GM12873 (cell line): ENCODE data around the gene MAST4.

Source experiments
- TF ChIP-seq, protein P1 (sequence below): IDR thresholded peaks from 2 replicates; pipeline ENCODE4 v1.5.1; 2012; ENCODE audit warnings: low read depth, mild to moderate bottlenecking, moderate library complexity, low read length, control low read depth; ENCODE audit not compliant: insufficient read depth; ENCODE audit errors: missing control alignments

The MAST4 gene

DNA sequence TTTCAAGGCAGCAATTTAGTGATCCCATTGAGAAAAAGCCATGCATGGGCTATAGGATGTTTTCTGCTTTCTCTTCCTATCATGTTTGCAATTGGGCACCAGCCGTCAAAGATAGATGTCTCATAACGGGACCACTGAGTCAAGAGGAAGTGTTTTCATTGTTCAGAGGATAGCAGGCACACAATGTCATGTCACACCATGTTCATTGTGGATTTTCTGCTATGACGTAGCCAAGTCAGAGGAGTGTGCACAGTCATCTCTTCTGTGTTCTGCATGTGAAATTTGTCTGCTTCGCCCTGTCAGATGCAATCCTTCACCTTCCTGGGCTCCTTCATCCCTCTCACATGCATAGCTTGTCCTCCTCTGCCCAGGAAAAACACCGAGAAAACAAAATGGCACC is 494.4 kb downstream of the MAST4 start:
- TF ChIP-seq, protein P1, sequence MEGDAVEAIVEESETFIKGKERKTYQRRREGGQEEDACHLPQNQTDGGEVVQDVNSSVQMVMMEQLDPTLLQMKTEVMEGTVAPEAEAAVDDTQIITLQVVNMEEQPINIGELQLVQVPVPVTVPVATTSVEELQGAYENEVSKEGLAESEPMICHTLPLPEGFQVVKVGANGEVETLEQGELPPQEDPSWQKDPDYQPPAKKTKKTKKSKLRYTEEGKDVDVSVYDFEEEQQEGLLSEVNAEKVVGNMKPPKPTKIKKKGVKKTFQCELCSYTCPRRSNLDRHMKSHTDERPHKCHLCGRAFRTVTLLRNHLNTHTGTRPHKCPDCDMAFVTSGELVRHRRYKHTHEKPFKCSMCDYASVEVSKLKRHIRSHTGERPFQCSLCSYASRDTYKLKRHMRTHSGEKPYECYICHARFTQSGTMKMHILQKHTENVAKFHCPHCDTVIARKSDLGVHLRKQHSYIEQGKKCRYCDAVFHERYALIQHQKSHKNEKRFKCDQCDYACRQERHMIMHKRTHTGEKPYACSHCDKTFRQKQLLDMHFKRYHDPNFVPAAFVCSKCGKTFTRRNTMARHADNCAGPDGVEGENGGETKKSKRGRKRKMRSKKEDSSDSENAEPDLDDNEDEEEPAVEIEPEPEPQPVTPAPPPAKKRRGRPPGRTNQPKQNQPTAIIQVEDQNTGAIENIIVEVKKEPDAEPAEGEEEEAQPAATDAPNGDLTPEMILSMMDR: no peak

DNA sequence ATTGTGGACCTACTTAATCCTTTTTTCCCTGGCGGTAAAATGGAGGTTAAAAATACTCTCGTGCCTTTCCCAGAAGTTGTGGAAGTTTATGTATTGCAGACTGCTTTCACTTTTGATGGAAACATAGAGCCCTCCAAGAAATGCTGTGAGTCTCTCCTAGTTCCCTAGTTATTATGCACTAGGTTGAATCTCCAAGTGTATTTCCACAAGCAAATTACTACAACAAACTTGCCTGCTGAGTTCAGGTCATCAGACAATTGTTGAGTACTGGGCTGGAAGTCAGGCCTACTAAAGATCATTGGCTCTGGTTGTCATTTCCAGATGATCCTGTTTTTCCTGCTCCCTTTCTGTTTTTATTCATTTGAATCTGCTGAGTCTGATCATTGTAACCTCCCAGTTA is 496.3 kb downstream of the MAST4 start:
- TF ChIP-seq, protein P1: no peak

DNA sequence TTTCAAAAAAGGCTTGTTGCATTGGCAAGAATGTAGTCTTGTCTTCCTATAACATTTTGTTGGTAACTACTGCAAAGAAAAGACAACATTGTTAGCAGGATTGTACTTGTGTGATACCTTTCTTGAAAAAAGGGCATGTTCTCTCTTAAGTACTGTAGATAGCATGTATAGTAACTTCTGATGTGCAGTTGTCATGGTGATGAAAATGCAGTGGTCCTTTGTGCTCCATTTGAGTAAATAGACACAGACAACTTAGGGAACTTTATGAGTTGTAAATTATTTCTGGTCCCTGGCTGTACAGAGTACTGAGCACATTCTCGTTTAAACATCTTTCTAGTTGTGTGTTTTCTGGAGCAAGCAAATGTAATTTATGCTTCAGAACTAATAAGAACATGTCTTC is 497.1 kb downstream of the MAST4 start:
- TF ChIP-seq, protein P1: no peak

DNA sequence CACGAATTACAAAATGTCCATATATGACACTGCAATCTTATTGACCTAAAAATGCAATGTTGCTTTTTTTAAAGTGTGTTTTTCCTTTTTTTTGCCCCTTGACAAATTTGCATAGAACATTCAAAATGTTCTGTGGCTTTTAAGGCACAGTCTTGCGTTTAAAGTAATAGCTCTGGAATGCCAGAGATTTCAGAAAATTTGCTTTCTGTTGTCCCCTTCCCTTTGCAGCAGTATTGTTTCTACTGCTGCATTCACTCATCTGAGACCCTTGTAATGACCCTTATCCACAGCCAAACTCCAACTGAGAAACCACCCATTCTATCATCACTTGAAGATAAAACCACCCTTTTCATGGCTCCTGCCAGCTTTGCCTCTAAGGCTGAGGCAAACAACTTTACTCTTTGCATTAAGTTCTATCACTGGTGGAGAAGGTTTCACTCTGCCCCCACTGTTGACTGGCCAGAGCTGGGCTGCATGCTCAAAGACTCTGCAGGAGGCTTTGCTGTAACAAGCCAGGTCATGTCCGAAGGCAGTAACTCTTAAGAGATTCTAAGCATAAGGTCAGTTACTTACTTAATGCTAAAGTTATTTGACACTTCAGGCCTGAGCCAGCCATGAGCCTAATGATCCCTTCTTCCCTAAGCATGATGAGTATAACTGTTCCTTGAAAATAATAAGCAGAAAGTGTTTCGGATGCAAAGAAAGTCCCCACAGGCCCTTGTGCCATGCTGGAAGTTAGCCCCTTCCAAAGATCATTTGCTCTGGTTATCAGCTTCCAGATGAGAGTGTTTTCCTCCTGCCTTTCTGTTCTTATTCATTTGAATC is 498.5 kb downstream of the MAST4 start:
- TF ChIP-seq, protein P1: no peak

DNA sequence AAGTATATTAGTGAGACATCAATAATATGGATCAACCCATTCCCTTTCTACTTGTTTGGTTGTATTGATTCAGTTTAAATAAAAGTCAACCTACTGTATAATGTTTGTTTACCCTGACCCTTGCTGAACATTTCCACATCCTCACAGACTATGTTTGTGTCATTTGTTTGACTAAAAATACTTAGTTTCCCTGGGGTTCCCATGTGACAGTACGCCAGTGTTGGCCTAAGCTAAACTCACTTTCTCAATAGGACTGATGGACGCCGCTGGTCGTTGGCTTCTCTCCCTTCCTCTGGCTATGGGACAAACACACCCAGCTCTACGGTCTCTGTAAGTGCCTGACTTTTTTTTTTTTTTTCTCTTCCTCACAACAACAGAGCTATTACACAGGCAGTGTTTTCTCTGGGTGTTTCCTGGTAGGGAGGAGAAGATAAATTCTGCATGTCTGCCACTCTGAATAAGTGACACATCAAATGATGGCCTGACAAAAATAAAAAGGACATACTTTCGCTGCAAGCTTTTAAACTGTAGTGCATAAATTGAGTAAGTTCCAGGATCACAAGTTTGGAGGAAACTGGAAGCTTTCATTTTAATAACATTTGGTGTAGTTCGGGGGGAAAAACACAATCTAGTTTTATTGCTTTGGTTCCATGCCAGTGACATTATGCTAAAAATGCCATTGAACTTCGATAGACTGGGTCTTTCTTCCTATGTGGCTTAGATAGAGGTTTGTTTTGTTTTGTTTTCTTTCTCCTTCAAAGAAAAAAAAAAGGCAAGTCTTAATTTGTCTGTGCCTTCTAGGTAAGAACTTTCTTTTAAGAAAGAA is 499.4 kb downstream of the MAST4 start:
- TF ChIP-seq, protein P1: no peak

DNA sequence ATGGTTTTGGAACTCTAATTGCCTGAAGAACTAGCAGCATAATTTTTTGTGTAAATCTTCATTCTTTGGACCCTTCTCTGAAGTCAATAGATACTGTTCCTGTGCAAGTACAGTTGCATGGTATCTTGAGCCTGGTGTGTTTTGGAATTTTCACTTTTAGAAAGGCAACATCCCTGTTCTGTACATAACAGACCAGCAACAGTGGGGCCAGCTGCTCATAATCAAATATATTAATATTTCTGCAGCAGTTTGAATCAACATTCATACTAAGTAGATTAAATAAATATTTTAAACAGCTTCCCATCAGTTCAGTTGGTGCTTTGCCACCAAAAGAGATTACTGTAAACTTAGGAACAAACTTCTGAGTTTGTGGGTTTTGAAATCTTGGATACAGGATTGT is 502.5 kb downstream of the MAST4 start:
- TF ChIP-seq, protein P1: no peak

DNA sequence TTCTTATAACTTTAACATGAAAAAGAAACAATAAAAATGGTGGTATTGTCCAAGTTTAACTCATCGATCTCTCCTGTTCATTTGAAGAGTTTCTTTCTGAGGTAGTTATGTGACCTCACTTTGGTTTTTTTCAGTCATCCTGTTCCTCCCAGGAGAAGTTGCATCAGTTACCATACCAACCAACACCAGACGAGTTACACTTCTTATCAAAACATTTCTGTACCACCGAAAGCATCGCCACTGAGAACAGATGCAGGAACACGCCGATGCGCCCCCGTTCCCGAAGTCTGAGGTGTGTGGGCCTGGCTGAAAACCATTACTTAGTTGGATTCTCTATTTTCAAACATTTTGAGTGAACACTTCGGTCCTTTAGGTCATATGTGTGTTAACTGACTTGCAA is 504.1 kb downstream of the MAST4 start:
- TF ChIP-seq, protein P1: no peak
